Heart left ventricle (tissue), 16 donors: ENCODE data around the gene RBM5. TPM values are rescaled to one million over a fixed set of nuclear protein-coding genes. Genes with fewer than 3 reads are reported as not detected.
A peak's percentile ranks its signal among the peaks of the same experiment; 100 is the strongest.

Experiments
- ATAC-seq, 4 donors: fragments of 200-7000 bp; cut with Tn5 transposase; one replicate each; pipeline ENCODE4 v1.9.1; 2020 to 2022; ENCODE audit warnings: moderate library complexity in 4 of 4, mild to moderate bottlenecking in 3 of 4, moderate number of reproducible peaks in 1 of 4
- DNase-seq, 5 donors: peaks; one replicate each; pipeline ENCODE4 v3.0.0-alpha.2; 2020
- H3K27ac ChIP-seq, 12 donors: fragments of 200-600 bp; sonication (generic) in 4 of 12; one replicate each; pipeline versions ENCODE4 v1.5.0 to v1.8.0; 2016 to 2022; ENCODE audit warnings: mild to moderate bottlenecking in 2 of 12
- H3K27me3 ChIP-seq, 9 donors: fragments of 200-600 bp; sonication (generic) in 2 of 9; one replicate each; pipeline versions ENCODE4 v1.5.1 to v1.8.0; 2016 to 2022; ENCODE audit warnings: mild to moderate bottlenecking in 3 of 9
- H3K36me3 ChIP-seq, 9 donors: fragments of 200-600 bp; sonication (generic) in 2 of 9; one replicate each; pipeline versions ENCODE4 v1.5.0 to v1.8.0; 2018 to 2022; ENCODE audit warnings: mild to moderate bottlenecking in 2 of 9
- H3K4me1 ChIP-seq, 12 donors: fragments of 200-600 bp; sonication (generic) in 4 of 12; one replicate each; pipeline versions ENCODE4 v1.5.0 to v1.8.0; 2016 to 2022; ENCODE audit warnings: mild to moderate bottlenecking in 3 of 12
- H3K4me3 ChIP-seq, 12 donors: fragments of 200-600 bp; sonication (generic) in 4 of 12; one replicate each; pipeline versions ENCODE4 v1.5.0 to v1.8.0; 2017 to 2022; ENCODE audit warnings: mild to moderate bottlenecking in 9 of 12, moderate library complexity in 4 of 12
- H3K9me3 ChIP-seq, 12 donors: fragments of 200-600 bp; sonication (generic) in 4 of 12; one replicate each; pipeline versions ENCODE4 v1.5.0 to v1.8.0; 2016 to 2022; ENCODE audit warnings: mild to moderate bottlenecking in 1 of 12
- POLR2A ChIP-seq, 2 donors: fragments of 450-650 bp; IDR thresholded peaks; one replicate each; pipeline ENCODE4 v1.6.1; 2017; ENCODE audit warnings: antibody characterized with exemption in 2 of 2, mild to moderate bottlenecking in 2 of 2, moderate library complexity in 2 of 2
- WGBS, 4 donors: extraction: QIAGEN DNeasy Blood & Tissue Kit in 2 of 4; methylation state at CpG; one replicate each; pipeline versions ENCODE4 v1.1.5 to v1.1.7; 2013 to 2018; 5-methylcytosine and 5-hydroxymethylcytosine counted together
- intact Hi-C, 10 donors: fragments of 100-400 bp; cut with DNase I; formaldehyde crosslinking; loops; one replicate each; pipeline versions ENCODE4 v1.11.1 to v1.14.2; 2022
- polyA plus RNA-seq, 2 donors: library from polyadenylated mRNA; stranded (reverse); fragments of 200-250 nt; gene quantifications; one replicate each; pipeline ENCODE4 v1.2.3, GENCODE V29; 2013
- total RNA-seq, 9 donors: library from RNA; depleted of rRNA in 2 of 9; stranded (reverse); fragments of >200 nt in 2 of 9; fragmentation: NEBNext Ultra II Directional in 3 of 9; extraction: Animal tissue kit (Norgen Biotek cat#: 25700) in 3 of 9; gene quantifications; one replicate each; pipeline versions ENCODE4 v1.1.0 to v1.2.4, GENCODE V29; 2016 to 2023
- TF ChIP-seq, protein P1 (sequence below), 12 donors: fragments of 200-600 bp; sonication (generic) in 4 of 12; IDR thresholded peaks; one replicate each; pipeline versions ENCODE4 v1.5.0 to v1.8.0; 2018 to 2022; ENCODE audit warnings: antibody characterized with exemption in 12 of 12, mild to moderate bottlenecking in 5 of 12
- donor health status: ischemic (EF 13 %, LVEDD 7.1; RV severe dilation, severe dysfunction).
- donor health status: healthy with polysubstance abuse.
- donor health status: DM: no; HTN: yes; CAD: no.
- donor health status: DM: no; HTN: no; CAD: no.
- donor health status: ischemic (EF 25% LVEDD 6.9; RV normal size, moderate dysfunction).
- donor health status: ischemic (EF 25% LVEDD 5.7; RV mildly dilated, moderate dysfunction).
- donor health status: healthy.
- donor health status: DM: yes; HTN: yes; CAD: no.
- donor health status: ischemic (EF 35%, LVEDD 5.7; RV mildly dilated, moderate dysfunction).
- donor health status: nonischemic (EF 11% LVEDD 7.7; RV severe dilation, severe dysfunction).
- donor health status: DM: yes; HTN: yes; CAD: no.
- donor health status: PGD.
- donor health status: ischemic (EF 29% LVEDD 5.4; RV normal size, mild dysfunction).
- donor health status: nonischemic (EF 23%, LVEDD 6.1; RV moderate dilation, normal function).

Gene RBM5
- total and polyA plus RNA-seq, 11 donors: 32.5 to 77.3 (median 52.2) TPM

GRCh38 chr3:50157827-50158529 lies 69.3 kb downstream of the RBM5 start:
- intact Hi-C loops: loop anchor here in 2 of 10 donors (2.0 kb wide), 2 partner anchors 15 to 31 kb away; no protein-coding TSS in a partner anchor
- TF ChIP-seq, protein P1, sequence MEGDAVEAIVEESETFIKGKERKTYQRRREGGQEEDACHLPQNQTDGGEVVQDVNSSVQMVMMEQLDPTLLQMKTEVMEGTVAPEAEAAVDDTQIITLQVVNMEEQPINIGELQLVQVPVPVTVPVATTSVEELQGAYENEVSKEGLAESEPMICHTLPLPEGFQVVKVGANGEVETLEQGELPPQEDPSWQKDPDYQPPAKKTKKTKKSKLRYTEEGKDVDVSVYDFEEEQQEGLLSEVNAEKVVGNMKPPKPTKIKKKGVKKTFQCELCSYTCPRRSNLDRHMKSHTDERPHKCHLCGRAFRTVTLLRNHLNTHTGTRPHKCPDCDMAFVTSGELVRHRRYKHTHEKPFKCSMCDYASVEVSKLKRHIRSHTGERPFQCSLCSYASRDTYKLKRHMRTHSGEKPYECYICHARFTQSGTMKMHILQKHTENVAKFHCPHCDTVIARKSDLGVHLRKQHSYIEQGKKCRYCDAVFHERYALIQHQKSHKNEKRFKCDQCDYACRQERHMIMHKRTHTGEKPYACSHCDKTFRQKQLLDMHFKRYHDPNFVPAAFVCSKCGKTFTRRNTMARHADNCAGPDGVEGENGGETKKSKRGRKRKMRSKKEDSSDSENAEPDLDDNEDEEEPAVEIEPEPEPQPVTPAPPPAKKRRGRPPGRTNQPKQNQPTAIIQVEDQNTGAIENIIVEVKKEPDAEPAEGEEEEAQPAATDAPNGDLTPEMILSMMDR (IDR thresholded peaks at IDR 0.05): no peak
- H3K27me3 ChIP-seq: peaks cover 0 to 23% (median 0%) of the 10 kb centered on the region in 9 donors

GRCh38 chr3:50158530-50159146 lies 69.9 kb downstream of the RBM5 start:
- 59 to 84% (median 68%) methylated on average over 10 of the region's 10 CpGs for WGBS, 4 donors

More at GRCh38 chr3:50157827-50158529, 69.3 kb downstream of the RBM5 start:
- H3K9me3 ChIP-seq: no peaks in the 10 kb centered on the region
- H3K4me1 ChIP-seq: peaks cover 3 to 81% (median 45%) of the 10 kb centered on the region in 12 donors
- peak overlapping the region; percentile 20 to 92 (median 82) for H3K27ac ChIP-seq
- DNase-seq: no peak
- WGBS, 4 donors: 75 to 78% (median 76%) methylated on average over 12 of the region's 12 CpGs
- H3K36me3 ChIP-seq: no peaks in the 10 kb centered on the region
- peak overlapping the region in 4 of 12 donors; percentile 21 to 75 (median 58) for H3K4me3 ChIP-seq
- ATAC-seq: no peak

GRCh38 chr3:50160561-50160983 lies 71.9 kb downstream of the RBM5 start:
- WGBS, 4 donors: 19 to 44% (median 35%) methylated on average over 4 to 7 of the region's 7 CpGs
- Histone ChIP-seq H3K27me3 (peaks cover 0 to 11% (median 0%) of the 10 kb centered on the region in 9 donors), H3K4me3 (peak overlapping the region in 3 of 12 donors; percentile 1 to 28 (median 5)), H3K36me3 (no peaks in the 10 kb centered on the region), H3K9me3 (no peaks in the 10 kb centered on the region), H3K4me1 (peaks cover 15 to 94% (median 66%) of the 10 kb centered on the region in 12 donors), H3K27ac (peak overlapping the region; percentile 73 to 92 (median 86))
- ATAC-seq (peak; percentile 55 to 75 (median 60)), DNase-seq (peak; percentile 56 to 78 (median 75))
- TF ChIP-seq, protein P1 (IDR thresholded peaks at IDR 0.05): no peak
- no peak for TF ChIP-seq POLR2A (IDR thresholded peaks at IDR 0.05)
- intact Hi-C loops: no loop called here

More at GRCh38 chr3:50158530-50159146, 69.9 kb downstream of the RBM5 start:
- H3K4me1 ChIP-seq: peaks cover 3 to 88% (median 51%) of the 10 kb centered on the region in 12 donors
- no peaks in the 10 kb centered on the region for H3K9me3 ChIP-seq
- H3K27me3 ChIP-seq: peaks cover 0 to 23% (median 0%) of the 10 kb centered on the region in 9 donors
- DNase-seq (no peak), ATAC-seq (no peak)
- peak overlapping the region; percentile 20 to 92 (median 82) for H3K27ac ChIP-seq
- intact Hi-C loops: loop anchor here in 1 of 10 donors (2.0 kb wide), 1 partner anchor 14 kb away; no protein-coding TSS in a partner anchor
- H3K4me3 ChIP-seq: peak overlapping the region in 4 of 12 donors; percentile 15 to 57 (median 21)
- H3K36me3 ChIP-seq: no peaks in the 10 kb centered on the region
- no peak for TF ChIP-seq POLR2A (IDR thresholded peaks at IDR 0.05)
- TF ChIP-seq, protein P1 (IDR thresholded peaks at IDR 0.05): no peak

DNA sequence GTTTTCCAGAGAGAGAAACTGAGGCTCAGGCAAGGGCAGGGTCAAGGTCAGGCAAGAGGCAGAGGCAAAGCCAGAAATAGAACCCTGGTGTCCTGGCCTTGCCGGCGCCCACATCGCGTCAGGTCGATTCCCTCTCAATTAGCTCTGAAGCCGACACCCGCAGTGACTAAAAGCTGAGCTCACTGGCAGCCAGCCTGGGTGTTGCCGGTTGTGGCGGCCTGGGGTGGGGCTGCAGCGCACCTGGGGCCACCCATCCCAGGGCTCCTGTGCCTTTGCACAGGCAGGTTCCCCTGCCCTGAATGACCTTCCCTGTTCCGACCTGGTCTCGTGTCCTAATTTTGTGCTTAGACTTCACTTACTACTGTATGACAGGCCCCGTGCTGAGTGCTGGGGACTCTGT lies 72.6 kb downstream of the RBM5 start:
- H3K27ac ChIP-seq: peak overlapping the region; percentile 73 to 92 (median 86)
- H3K9me3 ChIP-seq: no peaks in the 10 kb centered on the region
- peak in 2 of 5 donors; percentile 48 to 60 for DNase-seq
- TF ChIP-seq, protein P1 (IDR thresholded peaks at IDR 0.05): no peak
- no peak for TF ChIP-seq POLR2A (IDR thresholded peaks at IDR 0.05)
- ATAC-seq: no peak
- intact Hi-C loops: no loop called here
- H3K4me3 ChIP-seq: peak overlapping the region in 7 of 12 donors; percentile 5 to 31 (median 15)
- H3K27me3 ChIP-seq: peaks cover 0 to 4% (median 0%) of the 10 kb centered on the region in 9 donors
- peaks cover 20 to 94% (median 69%) of the 10 kb centered on the region in 12 donors for H3K4me1 ChIP-seq
- 56 to 81% (median 62%) methylated on average over 9 to 13 of the region's 13 CpGs for WGBS, 4 donors
- no peaks in the 10 kb centered on the region for H3K36me3 ChIP-seq
